ENCODE results near the gene PRR29.

The PRR29 gene

DNA sequence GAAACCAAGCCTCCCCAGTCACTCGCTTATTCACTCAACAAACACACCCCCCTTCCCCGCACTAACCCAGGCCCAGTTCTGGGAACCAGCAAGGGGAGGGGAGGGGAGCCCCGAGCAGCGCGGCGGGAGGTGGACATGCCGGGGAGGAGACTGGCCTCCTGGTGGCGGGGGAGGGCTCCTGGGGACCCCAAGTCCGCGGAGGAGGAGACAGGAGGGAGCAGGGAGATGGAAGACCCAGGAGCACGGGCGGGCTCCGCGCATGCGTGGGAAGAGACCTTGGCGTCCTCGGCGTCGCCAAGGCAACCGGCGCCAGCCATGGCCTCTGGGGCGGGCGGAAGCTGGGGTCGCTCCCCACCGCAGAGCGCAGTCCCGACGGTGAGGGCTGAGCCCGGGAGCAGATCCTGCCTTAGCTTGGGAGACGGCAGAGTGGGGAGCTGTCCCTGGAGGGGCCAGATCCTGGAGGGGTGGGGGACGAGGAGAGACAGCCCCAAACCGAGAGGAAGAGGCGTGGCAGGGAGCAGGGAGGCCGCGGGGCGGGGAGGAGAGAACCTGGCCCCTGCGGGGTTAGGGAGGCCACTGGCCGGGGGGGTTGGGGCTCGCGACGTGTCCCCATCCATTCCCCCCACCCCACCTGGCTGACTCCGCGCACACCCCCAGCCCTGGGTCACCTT, at the start of gene PRR29:
Gene PRR29, plus strand, starts transcription at position 302 of the 671 bp plus-strand sequence. Its CDS starts 14 bp downstream, at position 316.
- DNase-seq: no peak

GRCh38 chr17:63948521-63948920, 49.6 kb upstream of the PRR29 start:
- no peak for DNase-seq

DNA sequence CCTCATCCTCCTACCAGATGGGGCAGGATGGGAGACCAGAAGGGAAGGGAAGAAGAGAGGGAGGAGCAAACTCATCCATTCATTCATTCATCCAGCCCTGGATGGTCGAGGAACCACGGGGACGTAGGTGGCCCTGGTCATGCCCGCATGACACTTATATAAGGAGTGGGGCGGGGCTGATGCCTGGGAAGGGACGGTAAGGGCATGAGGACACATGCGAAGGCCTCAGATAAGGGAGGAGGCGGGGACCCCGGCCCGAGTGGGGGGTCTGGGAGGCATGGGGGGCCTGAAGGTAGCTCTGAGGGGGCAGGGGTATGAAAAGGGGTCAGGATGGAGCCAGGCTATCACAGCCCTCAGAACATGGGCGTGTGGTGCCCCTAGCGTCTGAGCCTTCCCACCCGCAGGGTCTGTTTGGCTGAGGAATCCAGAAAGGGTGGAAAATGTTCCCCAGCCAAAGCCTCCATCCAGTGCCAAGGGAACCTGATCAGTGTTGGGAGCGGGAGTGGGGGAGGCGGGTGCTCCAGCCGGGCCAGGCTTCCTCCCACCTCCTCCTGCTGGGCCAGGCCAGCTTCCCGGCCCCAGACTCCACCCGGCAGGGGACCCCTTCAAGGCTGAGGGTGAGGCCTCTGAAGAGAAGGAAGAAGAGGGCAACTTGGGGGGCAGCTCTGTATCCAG, 48.4 kb upstream of the PRR29 start:
- no peak for DNase-seq

- DNase-seq: no peak
Observed at GRCh38 chr17:63950940-63951907, 46.9 kb upstream of the PRR29 start.

- DNase-seq: no peak
Observed at GRCh38 chr17:63954402-63955063, 43.6 kb upstream of the PRR29 start.

- DNase-seq: no peak
Observed at GRCh38 chr17:63955232-63955631, 42.9 kb upstream of the PRR29 start.

- DNase-seq: no peak
Observed at GRCh38 chr17:63955791-63956190, 42.4 kb upstream of the PRR29 start.

DNA sequence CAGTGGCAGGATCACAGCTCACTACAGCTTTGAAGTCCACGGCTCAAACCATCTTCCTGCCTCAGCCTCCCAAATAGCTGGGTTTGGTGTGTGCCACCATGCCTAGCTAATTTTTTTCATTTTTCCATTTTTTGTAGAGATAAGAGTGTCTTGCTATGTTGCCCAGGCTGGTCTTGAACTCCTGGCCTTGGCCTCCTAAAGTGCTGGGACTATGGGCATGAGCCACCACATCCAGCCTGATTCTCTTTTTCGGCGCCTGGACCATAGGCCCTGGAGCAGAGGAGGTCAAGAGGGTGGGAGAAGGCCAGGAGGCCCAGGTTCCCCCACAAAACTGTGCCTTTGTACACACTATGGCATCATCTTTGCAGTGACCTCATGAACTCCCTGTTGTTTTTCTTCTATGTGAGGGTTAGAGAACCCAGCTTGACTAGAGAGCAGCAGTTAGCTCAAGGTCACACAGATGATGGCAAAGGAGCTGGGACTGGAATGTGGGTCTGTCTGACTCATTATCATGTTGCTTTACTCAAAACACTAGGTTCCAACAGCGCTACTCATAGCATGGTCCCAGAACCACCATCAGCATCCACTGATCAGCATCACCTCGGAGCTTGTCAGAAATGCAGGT, 41.7 kb upstream of the PRR29 start:
- DNase-seq: no peak

- DNase-seq: no peak
Observed at GRCh38 chr17:63960006-63960405, 38.1 kb upstream of the PRR29 start.

DNA sequence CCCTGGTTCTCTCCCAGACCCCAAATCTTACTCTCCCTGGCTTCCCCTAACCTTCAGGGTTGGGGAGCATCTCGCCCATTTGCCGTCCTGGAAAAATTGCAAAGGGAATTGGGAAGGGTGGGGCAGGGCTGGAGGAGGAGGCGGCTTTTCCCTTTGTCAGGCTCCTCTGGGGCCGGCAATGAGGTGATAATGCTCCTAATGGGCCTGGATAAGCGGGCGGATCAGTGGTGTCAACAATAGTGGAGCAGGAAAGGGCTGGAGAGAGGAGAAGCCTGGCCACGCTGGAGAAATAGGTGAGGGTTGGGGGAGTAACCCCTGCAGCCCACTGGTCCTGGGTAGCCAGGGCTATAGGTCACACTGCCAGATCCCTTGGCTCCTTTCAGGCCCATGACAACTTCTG, 37.7 kb upstream of the PRR29 start:
- DNase-seq: no peak

DNA sequence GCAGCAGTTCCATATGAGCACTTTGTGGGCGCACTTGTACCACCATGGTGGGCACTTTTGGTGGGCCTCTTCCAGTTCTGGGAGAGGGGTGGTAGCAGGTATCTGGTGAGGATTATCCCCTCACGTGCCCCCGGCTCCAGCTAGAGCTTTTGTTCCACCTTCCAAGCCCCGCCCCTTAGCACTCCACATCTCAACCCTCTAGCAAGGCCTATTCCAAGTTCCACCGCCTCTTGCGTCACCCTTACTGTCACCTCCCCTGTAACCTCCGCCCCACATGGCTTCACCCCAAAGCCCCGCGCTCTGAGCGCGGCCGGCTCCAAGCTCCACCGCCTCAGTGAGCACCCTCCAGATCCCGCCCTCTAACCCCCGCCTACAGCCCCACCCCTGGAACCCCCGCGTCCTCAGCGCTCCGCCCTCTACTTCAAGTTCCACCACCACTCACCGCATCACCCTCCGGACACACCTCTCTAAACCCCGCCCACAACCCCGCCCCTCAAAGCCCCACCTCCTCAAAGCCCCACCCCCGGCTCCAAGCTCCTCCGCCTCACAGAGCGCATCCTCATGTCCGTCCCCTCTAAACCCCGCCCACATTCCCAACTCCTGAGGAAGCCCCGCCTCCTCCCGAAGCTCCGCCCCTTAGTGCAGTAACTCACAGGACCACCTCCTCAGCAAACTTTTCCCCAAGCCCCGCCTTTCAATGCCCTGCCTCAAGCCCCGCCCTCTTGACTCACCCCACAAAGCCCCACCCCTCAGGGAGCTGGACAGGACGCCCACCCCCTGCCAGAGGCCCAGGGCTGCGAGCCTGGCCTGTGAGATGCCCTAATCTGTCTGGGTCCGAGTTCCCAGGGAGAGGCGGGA, 36.6 kb upstream of the PRR29 start:
- no peak for DNase-seq

DNA sequence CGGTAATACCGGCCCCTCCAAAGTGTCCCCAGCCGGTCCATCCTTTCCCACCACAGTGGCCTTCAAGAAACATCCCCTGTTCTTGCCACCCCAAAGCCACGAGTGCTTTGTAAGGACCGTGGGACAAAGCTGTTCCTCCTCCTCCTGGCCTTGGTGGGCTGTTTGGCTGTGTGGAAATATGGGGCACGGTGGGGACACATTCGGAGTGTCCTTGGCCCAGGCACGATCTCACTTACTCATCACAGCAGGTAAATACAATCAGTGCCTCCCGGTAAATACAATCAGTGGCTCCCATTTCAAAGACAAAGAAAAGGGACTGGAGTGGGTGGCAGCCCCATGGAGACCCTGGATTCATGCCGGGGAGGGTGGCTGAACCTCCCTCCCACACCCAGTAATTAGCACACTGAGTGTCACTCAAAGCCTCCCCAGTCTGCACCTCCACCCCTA, 35.8 kb upstream of the PRR29 start:
- DNase-seq: no peak

- no peak for DNase-seq
Observed at GRCh38 chr17:63963123-63963522, 35.0 kb upstream of the PRR29 start.

DNA sequence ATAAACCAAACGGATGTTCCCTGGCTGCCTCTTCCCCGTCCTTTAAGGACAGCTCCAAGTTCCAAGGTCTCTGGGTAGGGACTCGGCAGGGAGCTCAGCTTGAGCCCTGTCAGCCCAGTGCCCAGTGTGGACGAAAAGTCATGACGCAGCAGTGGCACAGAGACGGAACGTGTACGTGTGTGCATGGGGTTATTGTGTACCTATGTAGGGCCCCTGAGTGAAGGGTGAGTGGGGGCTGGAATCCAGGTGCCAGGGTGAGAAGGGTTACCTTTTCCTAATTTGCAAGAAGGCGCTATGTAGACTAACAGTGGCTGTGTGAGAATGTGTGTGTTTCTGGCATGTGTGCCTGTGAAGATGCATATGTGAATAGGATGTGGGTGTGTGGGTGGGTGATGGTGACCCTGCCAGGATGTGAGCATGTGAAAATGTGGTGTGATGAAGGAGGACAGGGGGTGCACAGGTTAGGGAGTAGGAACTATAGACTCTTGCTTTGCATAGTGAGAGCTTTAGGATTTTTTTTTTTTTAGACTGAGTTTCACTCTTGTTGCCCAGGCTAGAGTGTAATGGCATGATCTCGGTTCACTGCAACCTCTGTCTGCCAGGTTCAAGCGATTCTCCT, 31.4 kb upstream of the PRR29 start:
- DNase-seq: no peak

DNA sequence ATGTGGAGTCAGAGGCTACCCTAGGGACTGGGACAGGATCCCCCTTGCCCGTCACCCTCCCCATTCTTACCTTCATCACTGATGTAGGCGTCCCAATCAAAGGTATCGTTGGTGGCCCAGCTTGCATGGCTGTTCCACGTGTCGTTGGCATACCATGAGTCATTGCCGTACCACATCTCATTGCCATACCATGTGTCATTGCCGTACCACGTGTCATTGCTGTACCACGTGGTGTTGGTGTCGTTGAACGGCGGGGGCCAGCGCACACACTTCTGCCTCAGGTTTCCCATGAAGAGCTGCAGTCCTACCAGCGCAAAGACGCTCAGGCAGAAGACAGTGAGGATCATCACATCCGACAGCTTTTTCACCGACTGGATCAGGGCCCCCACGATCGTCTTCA, 30.2 kb upstream of the PRR29 start:
- DNase-seq: no peak

GRCh38 chr17:63969278-63969677, 28.9 kb upstream of the PRR29 start:
- no peak for DNase-seq

DNA sequence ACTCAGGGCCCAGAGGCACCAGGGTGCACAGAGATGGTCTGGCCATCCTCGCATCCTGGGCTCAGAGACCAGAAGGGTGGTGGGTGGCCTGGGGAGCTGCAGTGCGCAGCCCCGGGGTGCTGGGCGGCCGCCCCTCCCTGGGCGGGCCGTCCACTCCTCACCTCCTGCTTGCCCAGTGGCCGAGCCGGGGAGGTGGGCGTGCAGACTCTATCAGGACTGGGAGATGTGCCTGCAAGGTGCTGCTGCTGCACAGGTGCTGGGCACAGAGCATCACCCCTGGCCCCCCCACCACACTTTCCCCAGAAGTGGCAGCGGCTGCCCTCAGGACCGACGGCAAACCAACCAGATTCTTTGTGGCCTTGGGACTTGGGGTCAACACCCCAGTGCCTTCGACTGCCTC, 25.4 kb upstream of the PRR29 start, which contains the start of gene SCN4A:
Gene SCN4A, minus strand, starts transcription at position 123 of the 400 bp plus-strand sequence. Its CDS starts 77 bp downstream, at position 46.
- DNase-seq: no peak

GRCh38 chr17:63973247-63973646, 24.9 kb upstream of the PRR29 start:
- no peak for DNase-seq

GRCh38 chr17:63973930-63974593, 24.1 kb upstream of the PRR29 start:
- DNase-seq: no peak

GRCh38 chr17:63974594-63975192, 23.5 kb upstream of the PRR29 start:
- DNase-seq: no peak
